ENCODE data around the gene CP.

CP gene

DNA sequence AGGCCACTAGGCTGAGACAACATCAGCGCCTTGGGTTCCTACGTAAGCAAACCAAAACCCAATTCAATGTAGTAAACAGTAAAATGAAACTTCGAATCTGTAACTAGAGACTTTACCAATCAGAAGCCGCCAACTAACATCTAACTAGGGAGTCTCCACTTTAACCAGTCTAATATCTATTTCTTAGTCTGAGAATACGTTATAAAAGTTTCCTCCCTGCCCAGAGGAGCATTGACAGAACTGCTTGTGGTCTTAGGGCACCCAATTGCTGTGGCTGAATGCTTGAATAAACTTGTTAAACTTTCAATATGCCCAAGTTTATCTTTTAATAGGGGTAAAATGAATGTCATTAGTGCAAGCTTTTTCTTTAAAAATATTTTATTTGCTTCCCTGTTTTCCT lies 4.3 kb downstream of the CP start:
- CTCF ChIA-PET: no interaction called here

DNA sequence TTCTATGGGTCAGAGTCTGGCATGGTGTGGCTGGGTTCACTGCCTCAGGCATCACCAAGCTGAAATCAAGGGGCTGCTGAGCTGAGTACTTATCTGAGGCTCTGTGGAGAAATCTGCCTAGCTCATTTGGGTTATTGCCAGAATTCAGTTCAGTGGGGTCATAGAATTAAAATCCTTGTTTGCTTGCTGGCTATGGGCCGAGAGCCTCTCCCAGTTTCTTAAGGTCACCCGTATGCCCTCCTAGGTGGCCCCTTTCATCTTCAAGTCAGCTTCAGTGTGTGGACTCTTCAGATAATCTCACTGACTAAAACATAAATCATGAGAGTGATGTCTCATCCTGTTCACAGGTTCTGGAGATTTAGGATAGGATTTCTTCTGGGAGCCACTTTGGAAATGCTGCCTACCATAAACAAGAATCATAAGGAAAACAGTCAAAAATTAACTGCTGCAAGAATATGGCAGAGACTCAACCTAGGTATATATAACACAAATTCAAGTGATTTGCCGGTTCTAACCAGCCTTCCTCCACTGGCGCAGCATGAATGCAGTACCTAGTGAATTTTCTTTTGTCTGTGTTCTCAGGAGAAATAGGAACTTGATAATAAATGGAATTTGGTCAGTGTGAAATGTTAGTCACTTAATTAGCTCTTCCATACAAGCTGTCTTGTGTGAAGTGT lies 5.3 kb downstream of the CP start:
- CTCF ChIA-PET: interaction anchor here (0.6 kb wide), 1 partner anchor 756 kb away, joined by 3 read pairs; no protein-coding TSS in a partner anchor
- POLR2A ChIA-PET (ENCODE audit: low non-redundant PET): no interaction called here
- H3K27ac ChIP-seq: no peak overlapping the region
- DNase-seq (ENCODE audit: low spot score): no peak
- TF ChIP-seq, protein P1, sequence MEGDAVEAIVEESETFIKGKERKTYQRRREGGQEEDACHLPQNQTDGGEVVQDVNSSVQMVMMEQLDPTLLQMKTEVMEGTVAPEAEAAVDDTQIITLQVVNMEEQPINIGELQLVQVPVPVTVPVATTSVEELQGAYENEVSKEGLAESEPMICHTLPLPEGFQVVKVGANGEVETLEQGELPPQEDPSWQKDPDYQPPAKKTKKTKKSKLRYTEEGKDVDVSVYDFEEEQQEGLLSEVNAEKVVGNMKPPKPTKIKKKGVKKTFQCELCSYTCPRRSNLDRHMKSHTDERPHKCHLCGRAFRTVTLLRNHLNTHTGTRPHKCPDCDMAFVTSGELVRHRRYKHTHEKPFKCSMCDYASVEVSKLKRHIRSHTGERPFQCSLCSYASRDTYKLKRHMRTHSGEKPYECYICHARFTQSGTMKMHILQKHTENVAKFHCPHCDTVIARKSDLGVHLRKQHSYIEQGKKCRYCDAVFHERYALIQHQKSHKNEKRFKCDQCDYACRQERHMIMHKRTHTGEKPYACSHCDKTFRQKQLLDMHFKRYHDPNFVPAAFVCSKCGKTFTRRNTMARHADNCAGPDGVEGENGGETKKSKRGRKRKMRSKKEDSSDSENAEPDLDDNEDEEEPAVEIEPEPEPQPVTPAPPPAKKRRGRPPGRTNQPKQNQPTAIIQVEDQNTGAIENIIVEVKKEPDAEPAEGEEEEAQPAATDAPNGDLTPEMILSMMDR (conservative IDR thresholded peaks at IDR 0.05; ENCODE audit: low read depth): no peak

More for the DNA sequence above, 4.3 kb downstream of the CP start:
- POLR2A ChIA-PET (ENCODE audit: low non-redundant PET): no interaction called here
- TF ChIP-seq, protein P1 (conservative IDR thresholded peaks at IDR 0.05; ENCODE audit: low read depth): no peak
- H3K27ac ChIP-seq: no peak overlapping the region
- DNase-seq (ENCODE audit: low spot score): no peak

DNA sequence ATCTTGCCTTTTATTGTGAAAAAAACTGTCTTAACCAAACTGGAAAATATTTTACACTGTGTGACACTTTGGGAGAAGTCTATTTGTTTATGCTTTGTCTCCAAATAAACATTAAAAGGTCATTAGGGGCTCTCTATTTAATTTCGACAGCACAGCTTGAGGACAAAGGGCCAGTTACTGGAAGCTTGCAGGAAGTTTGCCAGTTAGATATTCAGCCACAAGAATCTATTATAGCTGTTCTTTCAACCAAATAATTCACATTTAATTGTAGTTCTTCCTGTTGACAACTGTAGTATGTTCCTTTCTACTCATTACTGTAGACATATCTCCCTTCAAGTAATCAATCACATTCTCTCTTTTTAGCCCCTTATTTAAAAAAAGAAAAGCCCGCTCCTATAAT lies 6.1 kb downstream of the CP start:
- no peak overlapping the region for H3K27ac ChIP-seq
- TF ChIP-seq, protein P1 (conservative IDR thresholded peaks at IDR 0.05; ENCODE audit: low read depth): no peak
- CTCF ChIA-PET: interaction anchor here (0.6 kb wide), 1 partner anchor 128 kb away, joined by 3 read pairs; no protein-coding TSS in a partner anchor
- POLR2A ChIA-PET (ENCODE audit: low non-redundant PET): no interaction called here
- DNase-seq (ENCODE audit: low spot score): no peak

DNA sequence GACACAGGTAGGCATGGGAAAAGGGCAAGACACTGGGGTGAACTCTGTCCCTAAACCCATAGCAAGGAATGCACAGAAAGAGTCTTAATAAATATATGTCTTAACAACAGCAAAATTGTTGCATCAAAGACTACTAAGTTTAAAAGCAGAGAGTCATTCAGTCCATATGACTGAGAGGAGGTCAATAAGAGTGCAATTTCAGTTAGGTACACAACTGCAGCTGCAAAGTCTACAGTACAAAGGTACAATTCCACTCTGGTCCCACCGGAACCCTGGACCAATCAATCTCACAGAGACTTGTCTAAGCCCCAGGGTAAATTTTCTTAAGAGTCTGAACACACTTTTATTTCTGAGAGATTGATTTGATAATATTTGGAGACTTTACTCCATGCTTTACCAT lies 6.9 kb downstream of the CP start:
- ChIA-PET CTCF (no interaction called here), POLR2A (ENCODE audit: low non-redundant PET) (no interaction called here)
- H3K27ac ChIP-seq: no peak overlapping the region
- TF ChIP-seq, protein P1 (conservative IDR thresholded peaks at IDR 0.05; ENCODE audit: low read depth): no peak
- DNase-seq (ENCODE audit: low spot score): no peak

DNA sequence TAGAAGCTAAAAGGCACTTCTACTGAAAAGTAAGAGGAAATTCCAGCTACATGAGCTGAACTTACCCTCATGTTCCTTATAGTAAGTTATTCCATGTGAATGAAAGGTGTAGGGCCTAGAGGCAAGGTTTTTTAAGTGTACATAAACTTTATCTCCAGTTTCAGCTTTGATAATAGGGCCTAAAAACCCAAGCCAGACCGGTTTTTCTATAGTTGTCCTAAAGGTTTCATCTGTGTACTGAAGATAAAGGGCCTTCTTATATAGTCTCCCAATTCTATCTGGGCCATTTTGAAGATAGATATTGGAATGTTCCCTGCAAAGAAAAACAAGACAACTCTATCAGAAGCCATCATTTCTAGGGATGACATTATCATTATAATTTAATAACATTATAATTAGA lies 9.2 kb downstream of the CP start:
- no peak overlapping the region for H3K27ac ChIP-seq
- DNase-seq (ENCODE audit: low spot score): no peak
- POLR2A ChIA-PET (ENCODE audit: low non-redundant PET): no interaction called here
- CTCF ChIA-PET: no interaction called here
- TF ChIP-seq, protein P1 (conservative IDR thresholded peaks at IDR 0.05; ENCODE audit: low read depth): no peak

DNA sequence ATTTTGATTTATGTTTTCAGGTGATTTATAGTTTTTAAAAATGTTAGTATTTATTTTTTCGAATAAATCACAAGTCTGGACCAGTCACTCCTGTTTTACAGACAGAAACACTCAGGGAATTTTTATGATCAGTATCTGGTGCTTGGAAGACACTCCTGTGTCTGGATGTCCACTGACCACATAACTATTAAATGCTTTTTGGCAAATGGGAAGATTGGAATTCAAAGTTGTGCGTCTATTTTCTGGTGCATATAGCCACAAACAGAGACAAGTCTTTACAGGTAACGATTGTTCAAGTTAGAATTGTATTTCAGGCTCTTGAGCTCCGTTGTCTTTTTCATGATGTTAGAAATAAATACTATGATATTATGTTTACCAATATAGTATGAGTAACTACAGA lies 12.2 kb downstream of the CP start:
- H3K27ac ChIP-seq: no peak overlapping the region
- TF ChIP-seq, protein P1 (conservative IDR thresholded peaks at IDR 0.05; ENCODE audit: low read depth): no peak
- ChIA-PET POLR2A (ENCODE audit: low non-redundant PET) (no interaction called here), CTCF (no interaction called here)
- no peak for DNase-seq (ENCODE audit: low spot score)

Measured in RWPE1 (cell line).